ENCODE data around the gene TNN.

TNN gene

DNA sequence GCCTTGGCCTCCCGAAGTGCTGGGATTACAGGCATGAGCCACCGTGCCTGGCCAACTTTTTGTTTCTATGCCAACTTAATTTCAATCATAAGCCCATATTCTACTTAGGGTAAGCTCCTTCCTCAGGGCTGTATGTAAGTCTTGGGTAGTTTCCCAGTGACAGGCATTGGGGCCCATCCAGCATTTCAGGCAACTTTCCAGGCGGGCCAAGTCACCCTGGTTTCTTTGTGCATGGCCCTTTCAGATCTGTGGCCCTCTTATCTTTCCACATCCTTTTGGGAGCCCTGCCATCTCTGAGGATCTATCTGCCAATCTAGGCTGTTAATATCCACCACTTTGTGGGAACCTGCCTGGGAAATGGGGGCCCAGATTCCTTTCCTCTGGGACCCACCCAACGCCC is 58.7 kb downstream of the TNN start:
- Histone ChIP-seq H3K14ac (ENCODE audit: low read length in 2 of 2) (no peak overlapping the region), H3K9me3 (ENCODE audit: control insufficient read depth, low read length) (no peaks in the 10 kb centered on the region), H3K4me2 (ENCODE audit: low read length, poor library complexity, severe bottlenecking) (no peak overlapping the region), H4K8ac (ENCODE audit: low read length) (no peak overlapping the region), H3K27ac (ENCODE audit: low read length, poor library complexity, severe bottlenecking) (no peak overlapping the region), H3K36me3 (ENCODE audit: control insufficient read depth in 1 of 2, insufficient read depth in 2 of 2, low read depth in 1 of 2, low read length in 2 of 2) (no peaks in the 10 kb centered on the region), H4K91ac (ENCODE audit: low read length) (no peak overlapping the region), H2BK12ac (ENCODE audit: low read length in 2 of 2) (no peak overlapping the region), H3K4me3 (ENCODE audit: insufficient read depth in 1 of 2, low read depth in 1 of 2, low read length in 2 of 2) (no peak overlapping the region), H2AK5ac (ENCODE audit: low read length, severe bottlenecking) (no peak overlapping the region), H2BK15ac (ENCODE audit: low read depth, poor library complexity, severe bottlenecking) (no peak overlapping the region), H3K27me3 (ENCODE audit: control insufficient read depth in 1 of 2, insufficient read depth in 1 of 2, low read length in 2 of 2) (peaks cover 0 to 5% of the 10 kb centered on the region in 2 experiments), H3K9ac (ENCODE audit: low read length) (no peak overlapping the region), H3K79me1 (replicated peaks; ENCODE audit: low read length, poor library complexity, severe bottlenecking) (no peaks in the 10 kb centered on the region), H2BK5ac (ENCODE audit: low read depth, low read length, poor library complexity, severe bottlenecking) (no peak overlapping the region), H3K23ac (ENCODE audit: low read length in 2 of 2) (no peak overlapping the region), H2AFZ (ENCODE audit: low read depth, low read length) (no peak overlapping the region), H3K4ac (ENCODE audit: low read depth in 1 of 2, low read length in 2 of 2) (no peak overlapping the region), H3K18ac (ENCODE audit: low read depth in 1 of 2, low read length in 2 of 2) (no peak overlapping the region), H3K4me1 (ENCODE audit: control insufficient read depth, insufficient read depth, low read depth, low read length) (no peaks in the 10 kb centered on the region), H2BK120ac (ENCODE audit: low read depth, low read length) (peak overlapping the region; percentile 43)
- 88% methylated on average over 4 of the region's 4 CpGs for WGBS
- no peak for DNase-seq

GRCh38 chr1:175127565-175127964 is 59.9 kb downstream of the TNN start:
- H3K27ac ChIP-seq (ENCODE audit: low read length, poor library complexity, severe bottlenecking) = no peak overlapping the region
- no peak overlapping the region for H4K8ac ChIP-seq (ENCODE audit: low read length)
- H3K27me3 ChIP-seq (ENCODE audit: control insufficient read depth in 1 of 2, insufficient read depth in 1 of 2, low read length in 2 of 2) = peaks cover 0 to 5% of the 10 kb centered on the region in 2 experiments
- 79% methylated on average over 6 of the region's 6 CpGs for WGBS
- no peak overlapping the region for H3K4me2 ChIP-seq (ENCODE audit: low read length, poor library complexity, severe bottlenecking)
- H3K23ac ChIP-seq (ENCODE audit: low read length in 2 of 2) = no peak overlapping the region
- DNase-seq = no peak
- H3K18ac ChIP-seq (ENCODE audit: low read depth in 1 of 2, low read length in 2 of 2) = no peak overlapping the region
- no peaks in the 10 kb centered on the region for H3K9me3 ChIP-seq (ENCODE audit: control insufficient read depth, low read length)
- no peak overlapping the region for H4K91ac ChIP-seq (ENCODE audit: low read length)
- peak overlapping the region in 1 of 2 experiments; percentile 7 for H3K14ac ChIP-seq (ENCODE audit: low read length in 2 of 2)
- no peaks in the 10 kb centered on the region for H3K79me1 ChIP-seq (replicated peaks; ENCODE audit: low read length, poor library complexity, severe bottlenecking)
- peaks cover under 1% of the 10 kb centered on the region for H3K4me1 ChIP-seq (ENCODE audit: control insufficient read depth, insufficient read depth, low read depth, low read length)
- peak overlapping the region; percentile 57 for H2BK15ac ChIP-seq (ENCODE audit: low read depth, poor library complexity, severe bottlenecking)
- no peaks in the 10 kb centered on the region for H3K36me3 ChIP-seq (ENCODE audit: control insufficient read depth in 1 of 2, insufficient read depth in 2 of 2, low read depth in 1 of 2, low read length in 2 of 2)
- no peak overlapping the region for H3K9ac ChIP-seq (ENCODE audit: low read length)
- H2BK120ac ChIP-seq (ENCODE audit: low read depth, low read length) = no peak overlapping the region
- H3K4ac ChIP-seq (ENCODE audit: low read depth in 1 of 2, low read length in 2 of 2) = no peak overlapping the region
- H2AK5ac ChIP-seq (ENCODE audit: low read length, severe bottlenecking) = no peak overlapping the region
- H2BK12ac ChIP-seq (ENCODE audit: low read length in 2 of 2) = no peak overlapping the region
- H2BK5ac ChIP-seq (ENCODE audit: low read depth, low read length, poor library complexity, severe bottlenecking) = no peak overlapping the region
- H2AFZ ChIP-seq (ENCODE audit: low read depth, low read length) = no peak overlapping the region
- no peak overlapping the region for H3K4me3 ChIP-seq (ENCODE audit: insufficient read depth in 1 of 2, low read depth in 1 of 2, low read length in 2 of 2)

DNA sequence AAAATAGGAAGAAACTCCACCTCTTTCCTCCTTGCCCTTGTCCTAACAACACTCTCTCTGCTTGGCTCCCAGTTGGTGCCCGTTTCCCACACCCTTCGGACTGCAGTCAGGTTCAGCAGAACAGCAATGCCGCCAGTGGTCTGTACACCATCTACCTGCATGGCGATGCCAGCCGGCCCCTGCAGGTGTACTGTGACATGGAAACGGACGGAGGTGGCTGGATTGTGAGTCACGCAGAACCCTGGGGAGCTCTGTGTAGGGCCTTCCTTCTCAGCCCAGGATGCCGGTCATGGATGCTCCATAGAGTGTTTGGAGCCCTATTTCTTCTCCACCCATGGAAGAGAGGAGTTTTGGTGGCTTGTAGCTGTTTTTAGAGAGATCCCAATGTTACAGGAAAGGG is 60.9 kb downstream of the TNN start:
- no peak overlapping the region for H3K4me2 ChIP-seq (ENCODE audit: low read length, poor library complexity, severe bottlenecking)
- H2BK12ac ChIP-seq (ENCODE audit: low read length in 2 of 2) = peak overlapping the region in 1 of 2 experiments; percentile 17
- peak overlapping the region in 1 of 2 experiments; percentile 2 for H3K4ac ChIP-seq (ENCODE audit: low read depth in 1 of 2, low read length in 2 of 2)
- WGBS = 79% methylated on average over 9 of the region's 9 CpGs
- no peaks in the 10 kb centered on the region for H3K79me1 ChIP-seq (replicated peaks; ENCODE audit: low read length, poor library complexity, severe bottlenecking)
- no peak overlapping the region for H3K9ac ChIP-seq (ENCODE audit: low read length)
- no peak overlapping the region for H3K27ac ChIP-seq (ENCODE audit: low read length, poor library complexity, severe bottlenecking)
- H2BK15ac ChIP-seq (ENCODE audit: low read depth, poor library complexity, severe bottlenecking) = no peak overlapping the region
- peaks cover 0 to 5% of the 10 kb centered on the region in 2 experiments for H3K27me3 ChIP-seq (ENCODE audit: control insufficient read depth in 1 of 2, insufficient read depth in 1 of 2, low read length in 2 of 2)
- H3K36me3 ChIP-seq (ENCODE audit: control insufficient read depth in 1 of 2, insufficient read depth in 2 of 2, low read depth in 1 of 2, low read length in 2 of 2) = no peaks in the 10 kb centered on the region
- H3K14ac ChIP-seq (ENCODE audit: low read length in 2 of 2) = no peak overlapping the region
- H2AFZ ChIP-seq (ENCODE audit: low read depth, low read length) = no peak overlapping the region
- H4K8ac ChIP-seq (ENCODE audit: low read length) = no peak overlapping the region
- H2AK5ac ChIP-seq (ENCODE audit: low read length, severe bottlenecking) = no peak overlapping the region
- no peak overlapping the region for H2BK5ac ChIP-seq (ENCODE audit: low read depth, low read length, poor library complexity, severe bottlenecking)
- no peaks in the 10 kb centered on the region for H3K9me3 ChIP-seq (ENCODE audit: control insufficient read depth, low read length)
- H3K4me1 ChIP-seq (ENCODE audit: control insufficient read depth, insufficient read depth, low read depth, low read length) = peaks cover 2% of the 10 kb centered on the region
- H3K23ac ChIP-seq (ENCODE audit: low read length in 2 of 2) = no peak overlapping the region
- H3K18ac ChIP-seq (ENCODE audit: low read depth in 1 of 2, low read length in 2 of 2) = peak overlapping the region; percentile 4 to 15
- H4K91ac ChIP-seq (ENCODE audit: low read length) = peak overlapping the region; percentile 14
- DNase-seq = no peak
- no peak overlapping the region for H3K4me3 ChIP-seq (ENCODE audit: insufficient read depth in 1 of 2, low read depth in 1 of 2, low read length in 2 of 2)
- no peak overlapping the region for H2BK120ac ChIP-seq (ENCODE audit: low read depth, low read length)

DNA sequence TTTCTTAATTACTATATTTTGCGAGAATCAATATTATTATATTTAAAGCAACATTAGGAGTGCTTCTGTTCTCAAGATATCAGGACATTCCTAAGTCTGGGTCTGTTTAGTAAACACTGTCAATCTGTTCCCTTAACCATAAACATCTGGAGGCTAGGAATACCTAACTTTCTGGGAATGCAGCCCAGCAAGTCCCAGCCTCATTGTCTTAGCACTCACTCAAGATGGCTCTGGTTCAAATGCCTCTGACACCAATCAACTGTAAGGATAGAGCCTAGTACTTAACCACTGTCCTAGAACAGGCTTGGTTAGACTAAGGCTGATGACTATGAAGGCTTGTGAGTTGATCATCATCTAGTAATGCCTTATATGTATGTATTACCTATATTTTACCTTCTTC is 61.5 kb downstream of the TNN start:
- Histone ChIP-seq H3K4me2 (ENCODE audit: low read length, poor library complexity, severe bottlenecking) (no peak overlapping the region), H4K91ac (ENCODE audit: low read length) (no peak overlapping the region), H3K14ac (ENCODE audit: low read length in 2 of 2) (no peak overlapping the region), H3K4me3 (ENCODE audit: insufficient read depth in 1 of 2, low read depth in 1 of 2, low read length in 2 of 2) (peak overlapping the region in 1 of 2 experiments; percentile 23), H3K79me1 (replicated peaks; ENCODE audit: low read length, poor library complexity, severe bottlenecking) (no peaks in the 10 kb centered on the region), H3K27ac (ENCODE audit: low read length, poor library complexity, severe bottlenecking) (no peak overlapping the region), H3K9ac (ENCODE audit: low read length) (no peak overlapping the region), H2AK5ac (ENCODE audit: low read length, severe bottlenecking) (no peak overlapping the region), H3K23ac (ENCODE audit: low read length in 2 of 2) (no peak overlapping the region), H2BK120ac (ENCODE audit: low read depth, low read length) (no peak overlapping the region), H2BK15ac (ENCODE audit: low read depth, poor library complexity, severe bottlenecking) (no peak overlapping the region), H4K8ac (ENCODE audit: low read length) (no peak overlapping the region), H3K36me3 (ENCODE audit: control insufficient read depth in 1 of 2, insufficient read depth in 2 of 2, low read depth in 1 of 2, low read length in 2 of 2) (no peaks in the 10 kb centered on the region), H3K4me1 (ENCODE audit: control insufficient read depth, insufficient read depth, low read depth, low read length) (peaks cover 2% of the 10 kb centered on the region), H3K18ac (ENCODE audit: low read depth in 1 of 2, low read length in 2 of 2) (no peak overlapping the region), H2BK12ac (ENCODE audit: low read length in 2 of 2) (no peak overlapping the region), H2AFZ (ENCODE audit: low read depth, low read length) (no peak overlapping the region), H2BK5ac (ENCODE audit: low read depth, low read length, poor library complexity, severe bottlenecking) (no peak overlapping the region), H3K4ac (ENCODE audit: low read depth in 1 of 2, low read length in 2 of 2) (no peak overlapping the region), H3K9me3 (ENCODE audit: control insufficient read depth, low read length) (no peaks in the 10 kb centered on the region), H3K27me3 (ENCODE audit: control insufficient read depth in 1 of 2, insufficient read depth in 1 of 2, low read length in 2 of 2) (peaks cover 0 to 5% of the 10 kb centered on the region in 2 experiments)
- WGBS = no CpG with 5 or more reads among the region's 1 CpG
- DNase-seq = peak; percentile 54
